Mesenchymal stem cell (in vitro differentiated cells and primary cell): Measurements from ENCODE around the gene TRMU.

ENCODE experiments used
- DNase-seq: peaks from one replicate; pipeline ENCODE4 v3.0.0-alpha.2; 2013
- H2AFZ ChIP-seq: one replicate; pipeline ENCODE4 v1.6.1; 2013; ENCODE audit warnings: low read depth, mild to moderate bottlenecking, control low read depth, inconsistent platforms, low read length, moderate library complexity
- H2AK5ac ChIP-seq: 2 replicates; pipeline ENCODE4 v1.6.1; 2013; ENCODE audit warnings: low read length, moderate library complexity, mild to moderate bottlenecking, inconsistent platforms; ENCODE audit not compliant: severe bottlenecking
- H2BK120ac ChIP-seq: one replicate; pipeline ENCODE4 v1.6.1; 2013; ENCODE audit warnings: low read depth, mild to moderate bottlenecking, inconsistent platforms, low read length, moderate library complexity
- H2BK12ac ChIP-seq, 2 experiments: one replicate each; pipeline ENCODE4 v1.6.1; 2013; ENCODE audit warnings: inconsistent platforms in 2 of 2, low read length in 2 of 2, mild to moderate bottlenecking in 2 of 2, moderate library complexity in 2 of 2, control low read depth in 1 of 2
- H2BK15ac ChIP-seq: one replicate; pipeline ENCODE4 v1.6.1; 2013; ENCODE audit warnings: mild to moderate bottlenecking, low read depth, inconsistent platforms; ENCODE audit not compliant: poor library complexity, severe bottlenecking
- H2BK5ac ChIP-seq: 2 replicates; pipeline ENCODE4 v1.6.1; 2013; ENCODE audit warnings: low read depth, mild to moderate bottlenecking, low read length, control low read depth, inconsistent platforms; ENCODE audit not compliant: poor library complexity, severe bottlenecking
- H3K14ac ChIP-seq, 2 experiments: one replicate each; pipeline ENCODE4 v1.6.1; 2013; ENCODE audit warnings: inconsistent platforms in 2 of 2, low read length in 2 of 2, control low read depth in 1 of 2, mild to moderate bottlenecking in 1 of 2, moderate library complexity in 1 of 2
- H3K18ac ChIP-seq, 2 experiments: one replicate each; pipeline ENCODE4 v1.6.1; 2013; ENCODE audit warnings: inconsistent platforms in 2 of 2, low read length in 2 of 2, control low read depth in 1 of 2, low read depth in 1 of 2, mild to moderate bottlenecking in 1 of 2
- H3K23ac ChIP-seq, 2 experiments: one replicate each; pipeline ENCODE4 v1.6.1; 2013; ENCODE audit warnings: inconsistent platforms in 2 of 2, low read length in 2 of 2, mild to moderate bottlenecking in 2 of 2, moderate library complexity in 2 of 2, control low read depth in 1 of 2
- H3K27ac ChIP-seq: 2 replicates; pipeline ENCODE4 v1.5.1; 2013; ENCODE audit warnings: mild to moderate bottlenecking, moderate library complexity, low read length, control low read depth, inconsistent platforms; ENCODE audit not compliant: poor library complexity, severe bottlenecking
- H3K27me3 ChIP-seq, 2 experiments: 2 replicates each; pipeline versions ENCODE4 v1.6.1 to v1.7.0; 2013; ENCODE audit warnings: low read length in 2 of 2, mild to moderate bottlenecking in 2 of 2, moderate library complexity in 2 of 2, control low read depth in 1 of 2, inconsistent platforms in 1 of 2; ENCODE audit not compliant: control insufficient read depth in 1 of 2, insufficient read depth in 1 of 2
- H3K36me3 ChIP-seq, 2 experiments: 2 replicates each; pipeline versions ENCODE4 v1.6.1 to v1.7.0; 2013; ENCODE audit warnings: low read length in 2 of 2, control low read depth in 1 of 2, inconsistent platforms in 1 of 2, low read depth in 1 of 2, mild to moderate bottlenecking in 1 of 2; ENCODE audit not compliant: insufficient read depth in 2 of 2, control insufficient read depth in 1 of 2
- H3K4ac ChIP-seq, 2 experiments: one replicate each; pipeline ENCODE4 v1.6.1; 2013; ENCODE audit warnings: inconsistent platforms in 2 of 2, low read length in 2 of 2, mild to moderate bottlenecking in 2 of 2, moderate library complexity in 2 of 2, control low read depth in 1 of 2, low read depth in 1 of 2
- H3K4me1 ChIP-seq: 2 replicates; pipeline ENCODE4 v1.6.1; 2013; ENCODE audit warnings: low read depth, low read length, control low read depth; ENCODE audit not compliant: control insufficient read depth, insufficient read depth
- H3K4me2 ChIP-seq: 2 replicates; pipeline ENCODE4 v1.6.1; 2013; ENCODE audit warnings: low read length, mild to moderate bottlenecking, inconsistent platforms; ENCODE audit not compliant: poor library complexity, severe bottlenecking
- H3K4me3 ChIP-seq, 2 experiments: 2 replicates each; pipeline versions ENCODE4 v1.5.1 to v1.7.0; 2013; ENCODE audit warnings: low read length in 2 of 2, mild to moderate bottlenecking in 2 of 2, control low read depth in 1 of 2, low read depth in 1 of 2; ENCODE audit not compliant: insufficient read depth in 1 of 2
- H3K79me1 ChIP-seq: replicated peaks from 2 replicates; pipeline ENCODE4 v1.6.1; 2013; ENCODE audit warnings: mild to moderate bottlenecking, control low read depth, low read length, inconsistent platforms; ENCODE audit not compliant: poor library complexity, severe bottlenecking
- H3K9ac ChIP-seq: 2 replicates; pipeline ENCODE4 v1.7.0; 2013; ENCODE audit warnings: mild to moderate bottlenecking, low read length, moderate library complexity
- H3K9me3 ChIP-seq: 2 replicates; pipeline ENCODE4 v1.7.0; 2013; ENCODE audit warnings: mild to moderate bottlenecking, low read length; ENCODE audit not compliant: control insufficient read depth
- H4K8ac ChIP-seq: one replicate; pipeline ENCODE4 v1.6.1; 2013; ENCODE audit warnings: inconsistent platforms, mild to moderate bottlenecking, low read length, moderate library complexity
- H4K91ac ChIP-seq: one replicate; pipeline ENCODE4 v1.6.1; 2013; ENCODE audit warnings: mild to moderate bottlenecking, low read length, inconsistent platforms
- WGBS: methylation state at CpG from one replicate; pipeline ENCODE4 v1.1.7; 2013; ENCODE audit warnings: mixed read lengths; 5-methylcytosine and 5-hydroxymethylcytosine counted together

Gene TRMU

GRCh38 chr22:46350121-46350520, 14.6 kb downstream of the TRMU start:
- H3K4ac ChIP-seq, result no peak overlapping the region
- H2AK5ac ChIP-seq, result no peak overlapping the region
- H2BK15ac ChIP-seq, result no peak overlapping the region
- no peak overlapping the region for H4K8ac ChIP-seq
- H3K14ac ChIP-seq, result no peak overlapping the region
- H2BK5ac ChIP-seq, result no peak overlapping the region
- no peak overlapping the region for H2BK120ac ChIP-seq
- 99% methylated on average over 7 of the region's 7 CpGs for WGBS
- no peak overlapping the region for H3K27ac ChIP-seq
- H3K36me3 ChIP-seq, result peaks cover 83 to 98% of the 10 kb centered on the region in 2 experiments
- H3K27me3 ChIP-seq, result no peaks in the 10 kb centered on the region
- H3K4me1 ChIP-seq, result peaks cover 22% of the 10 kb centered on the region
- no peaks in the 10 kb centered on the region for H3K9me3 ChIP-seq
- no peak overlapping the region for H4K91ac ChIP-seq
- H2AFZ ChIP-seq, result no peak overlapping the region
- no peak overlapping the region for H3K9ac ChIP-seq
- H3K18ac ChIP-seq, result no peak overlapping the region
- DNase-seq, result no peak
- no peak overlapping the region for H3K4me3 ChIP-seq
- H3K4me2 ChIP-seq, result no peak overlapping the region
- no peak overlapping the region for H3K23ac ChIP-seq
- H3K79me1 ChIP-seq, result peaks cover 54% of the 10 kb centered on the region
- H2BK12ac ChIP-seq, result no peak overlapping the region

- peaks cover 24% of the 10 kb centered on the region for H3K4me1 ChIP-seq
- no peak overlapping the region for H4K91ac ChIP-seq
- H3K27ac ChIP-seq, result no peak overlapping the region
- peaks cover 86 to 96% of the 10 kb centered on the region in 2 experiments for H3K36me3 ChIP-seq
- no peak overlapping the region for H2AFZ ChIP-seq
- no peak overlapping the region for H3K4me2 ChIP-seq
- DNase-seq, result no peak
- no peak overlapping the region for H3K14ac ChIP-seq
- no peak overlapping the region for H3K18ac ChIP-seq
- H2BK15ac ChIP-seq, result no peak overlapping the region
- WGBS, result 97% methylated on average over 20 of the region's 20 CpGs
- no peak overlapping the region for H4K8ac ChIP-seq
- H2AK5ac ChIP-seq, result no peak overlapping the region
- H2BK120ac ChIP-seq, result no peak overlapping the region
- H3K9me3 ChIP-seq, result no peaks in the 10 kb centered on the region
- H3K23ac ChIP-seq, result no peak overlapping the region
- H3K4me3 ChIP-seq, result no peak overlapping the region
- no peaks in the 10 kb centered on the region for H3K27me3 ChIP-seq
- peaks cover 53% of the 10 kb centered on the region for H3K79me1 ChIP-seq
- no peak overlapping the region for H3K4ac ChIP-seq
- H3K9ac ChIP-seq, result no peak overlapping the region
- H2BK12ac ChIP-seq, result no peak overlapping the region
- no peak overlapping the region for H2BK5ac ChIP-seq
Measured at GRCh38 chr22:46350646-46351045, 15.1 kb downstream of the TRMU start.

- H3K27ac ChIP-seq, result no peak overlapping the region
- no peak overlapping the region for H3K4me3 ChIP-seq
- H3K4ac ChIP-seq, result no peak overlapping the region
- no peak overlapping the region for H2BK15ac ChIP-seq
- no peak overlapping the region for H2BK5ac ChIP-seq
- H3K4me2 ChIP-seq, result no peak overlapping the region
- H2AFZ ChIP-seq, result no peak overlapping the region
- no peak overlapping the region for H2AK5ac ChIP-seq
- 95% methylated on average over 28 of the region's 28 CpGs for WGBS
- H3K18ac ChIP-seq, result no peak overlapping the region
- H4K91ac ChIP-seq, result no peak overlapping the region
- no peak overlapping the region for H3K14ac ChIP-seq
- no peaks in the 10 kb centered on the region for H3K9me3 ChIP-seq
- H3K27me3 ChIP-seq, result no peaks in the 10 kb centered on the region
- H2BK120ac ChIP-seq, result no peak overlapping the region
- H3K4me1 ChIP-seq, result peaks cover 25% of the 10 kb centered on the region
- peaks cover 55% of the 10 kb centered on the region for H3K79me1 ChIP-seq
- DNase-seq, result no peak
- H3K36me3 ChIP-seq, result peaks cover 89 to 96% of the 10 kb centered on the region in 2 experiments
- H4K8ac ChIP-seq, result no peak overlapping the region
- no peak overlapping the region for H2BK12ac ChIP-seq
- H3K9ac ChIP-seq, result no peak overlapping the region
- H3K23ac ChIP-seq, result no peak overlapping the region
Measured at GRCh38 chr22:46351131-46351735, 15.7 kb downstream of the TRMU start.

GRCh38 chr22:46351767-46352166, 16.3 kb downstream of the TRMU start:
- Histone ChIP-seq H2BK12ac (no peak overlapping the region), H3K27me3 (no peaks in the 10 kb centered on the region), H2AFZ (no peak overlapping the region), H3K9ac (no peak overlapping the region), H3K4me2 (no peak overlapping the region), H3K4me3 (no peak overlapping the region), H3K4ac (no peak overlapping the region), H2BK120ac (no peak overlapping the region), H3K14ac (no peak overlapping the region), H4K8ac (no peak overlapping the region), H3K36me3 (peaks cover 90 to 93% of the 10 kb centered on the region in 2 experiments), H2BK5ac (no peak overlapping the region), H4K91ac (no peak overlapping the region), H3K23ac (no peak overlapping the region), H3K79me1 (peaks cover 50% of the 10 kb centered on the region), H3K9me3 (no peaks in the 10 kb centered on the region), H2BK15ac (no peak overlapping the region), H3K27ac (no peak overlapping the region), H3K4me1 (peaks cover 25% of the 10 kb centered on the region), H3K18ac (no peak overlapping the region), H2AK5ac (no peak overlapping the region)
- DNase-seq, result no peak
- 96% methylated on average over 23 of the region's 23 CpGs for WGBS
